ENCODE results near the gene CAPN12.
"Not testable (repeated sequence)": the region's sequence is repeated elsewhere in the genome, so short reads cannot be mapped to it uniquely, and the experiment has no call there.

Gene CAPN12

GRCh38 chr19:38771569-38771968 is 27.3 kb upstream of the CAPN12 start:
- DNase-seq (ENCODE audit: low read depth in 2 of 2), result not testable (repeated sequence)

GRCh38 chr19:38770949-38771275 is 26.6 kb upstream of the CAPN12 start:
- not testable (repeated sequence) for DNase-seq (ENCODE audit: low read depth in 2 of 2)

- not testable (repeated sequence) for DNase-seq (ENCODE audit: low read depth in 2 of 2)
Measured at GRCh38 chr19:38770228-38770948, 26.1 kb upstream of the CAPN12 start.

GRCh38 chr19:38769635-38770211 is 25.4 kb upstream of the CAPN12 start:
- peak; percentile 66 to 79 for DNase-seq (ENCODE audit: low read depth in 2 of 2)

DNA sequence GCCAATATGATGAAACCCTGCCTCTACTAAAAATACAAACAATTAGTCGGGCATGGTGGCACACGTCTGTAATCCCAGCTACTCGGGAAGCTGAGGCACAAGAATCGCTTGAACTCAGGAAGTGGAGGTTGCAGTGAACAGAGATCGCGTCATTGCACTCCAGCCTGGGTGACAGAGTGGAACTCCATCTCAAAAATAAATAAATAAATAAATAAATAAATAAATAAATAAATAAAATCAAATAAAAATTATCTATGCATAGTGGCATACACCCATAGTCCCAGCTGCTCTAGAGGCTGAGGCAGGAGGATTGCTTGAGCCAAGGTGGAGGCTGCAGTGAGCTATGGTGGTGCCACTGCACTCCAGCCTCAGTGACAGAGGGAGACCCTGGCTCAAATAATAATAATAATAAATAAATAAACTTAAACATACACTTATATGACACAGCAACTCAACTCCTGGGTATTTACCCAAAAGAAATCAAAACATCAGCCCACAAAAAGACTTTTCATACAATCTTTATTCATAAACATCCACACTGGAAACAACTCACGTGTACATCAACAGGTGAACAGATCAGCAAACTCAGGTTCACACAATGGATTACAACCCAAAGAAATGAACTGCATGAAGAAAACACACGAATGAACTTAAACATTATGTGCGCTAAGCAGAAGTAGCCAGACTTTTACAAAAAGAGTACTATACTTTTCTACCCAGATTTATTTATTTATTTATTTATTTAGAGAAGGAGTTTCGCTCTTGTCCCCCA is 22.2 kb upstream of the CAPN12 start:
- DNase-seq (ENCODE audit: low read depth in 2 of 2), result no peak

DNA sequence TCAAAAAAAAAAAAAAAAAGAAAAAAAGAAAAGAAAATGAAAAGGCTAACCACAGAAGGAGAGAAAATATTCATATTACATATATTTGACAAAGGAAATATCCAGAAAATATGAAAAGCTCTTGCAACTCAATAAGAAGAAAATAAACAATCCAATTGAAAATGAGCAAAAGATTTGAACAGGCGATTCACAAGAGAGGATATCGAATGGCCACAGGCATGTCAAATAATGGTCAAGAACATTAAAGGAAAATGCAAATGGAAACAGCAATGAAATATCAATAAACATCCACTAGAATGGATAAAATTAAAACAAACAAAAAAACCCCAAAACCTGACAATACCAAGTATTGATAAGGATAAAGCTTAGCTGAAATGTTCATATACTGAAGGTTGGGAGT is 20.9 kb upstream of the CAPN12 start:
- no peak for DNase-seq (ENCODE audit: low read depth in 2 of 2)

DNA sequence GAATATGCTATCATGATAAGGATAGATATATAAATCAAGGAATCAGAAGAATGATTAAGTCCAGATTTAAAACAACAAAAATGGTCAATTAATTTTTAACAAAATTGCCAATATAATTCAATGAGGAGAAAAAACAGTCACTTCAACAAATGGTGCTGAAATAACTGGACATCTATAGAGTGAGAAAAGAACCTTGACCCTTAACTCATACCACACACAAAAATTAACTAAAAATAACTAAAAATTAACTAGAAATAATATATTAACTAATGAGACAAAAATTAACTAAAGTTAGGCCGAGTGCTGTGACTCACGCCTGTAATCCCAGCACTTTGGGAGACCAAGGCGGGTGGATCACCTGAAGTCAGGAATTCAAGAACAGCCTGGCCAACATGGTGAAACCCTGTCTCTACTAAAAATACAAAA is 19.5 kb upstream of the CAPN12 start:
- DNase-seq (ENCODE audit: low read depth in 2 of 2), result no peak

DNA sequence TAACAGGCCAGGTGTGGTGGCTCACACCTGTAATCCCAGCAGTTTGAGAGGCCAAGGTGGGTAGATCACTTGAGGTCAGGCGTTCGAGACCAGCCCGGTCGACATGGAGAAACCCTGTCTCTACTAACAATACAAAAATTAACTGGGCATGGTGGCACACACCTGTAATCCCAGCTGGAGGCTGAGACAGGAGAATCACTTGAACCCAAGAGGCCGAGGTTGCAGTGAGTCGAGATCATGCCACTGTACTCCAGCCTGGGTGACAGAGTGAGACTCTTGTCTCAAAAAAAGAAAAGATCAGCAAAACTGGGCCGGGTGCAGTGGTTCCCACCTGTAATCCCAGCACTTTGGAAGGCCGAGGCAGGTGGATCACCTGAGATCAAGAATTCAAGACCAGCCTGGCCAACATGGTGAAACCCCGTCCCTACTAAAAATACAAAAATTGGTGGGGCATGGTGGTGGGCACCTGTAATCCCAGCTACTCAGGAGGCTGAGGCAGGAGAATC is 17.7 kb upstream of the CAPN12 start:
- DNase-seq (ENCODE audit: low read depth in 2 of 2), result not testable (repeated sequence)

GRCh38 chr19:38760805-38761517 is 16.7 kb upstream of the CAPN12 start:
- not testable (repeated sequence) for DNase-seq (ENCODE audit: low read depth in 2 of 2)

DNA sequence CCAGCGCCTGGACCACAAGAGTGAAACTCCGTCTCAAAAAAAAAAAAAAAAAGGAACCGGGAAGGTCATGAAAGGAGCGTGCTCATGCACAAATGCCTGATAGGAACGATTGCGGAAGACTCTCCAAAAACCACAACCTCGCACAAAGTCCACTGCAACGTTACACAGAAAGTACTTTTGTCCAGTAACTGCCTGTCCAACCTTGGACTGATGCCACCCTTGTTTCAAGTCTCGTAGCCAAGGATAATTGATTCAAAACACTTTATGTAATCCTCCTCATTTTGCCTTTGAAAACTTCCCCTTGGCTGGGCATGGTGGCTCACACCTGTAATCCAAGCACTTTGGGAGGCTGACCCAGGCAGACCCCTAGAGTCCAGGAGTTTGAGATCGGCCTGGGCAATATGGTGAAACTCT is 15.3 kb upstream of the CAPN12 start:
- DNase-seq (ENCODE audit: low read depth in 2 of 2), result no peak

DNA sequence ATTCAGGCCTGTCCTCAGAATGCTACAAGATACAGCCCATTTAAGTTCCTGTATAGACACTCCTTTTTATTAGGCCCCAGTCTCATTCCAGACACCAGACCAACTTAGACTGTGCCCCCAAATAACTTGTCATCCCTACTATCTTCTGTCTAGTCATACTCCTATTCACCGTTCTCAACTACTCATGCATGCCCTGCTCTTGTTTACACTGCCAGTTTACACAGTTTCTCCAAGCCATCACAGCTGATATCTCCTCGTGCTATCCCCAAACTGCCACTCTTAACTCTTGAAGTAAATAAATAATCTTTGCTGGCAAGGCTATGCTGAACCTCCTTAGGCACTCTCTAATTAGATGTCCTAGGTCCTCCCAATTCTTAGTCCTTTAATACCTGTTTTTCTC is 9.9 kb upstream of the CAPN12 start:
- DNase-seq (ENCODE audit: low read depth in 2 of 2), result not testable (repeated sequence)

DNA sequence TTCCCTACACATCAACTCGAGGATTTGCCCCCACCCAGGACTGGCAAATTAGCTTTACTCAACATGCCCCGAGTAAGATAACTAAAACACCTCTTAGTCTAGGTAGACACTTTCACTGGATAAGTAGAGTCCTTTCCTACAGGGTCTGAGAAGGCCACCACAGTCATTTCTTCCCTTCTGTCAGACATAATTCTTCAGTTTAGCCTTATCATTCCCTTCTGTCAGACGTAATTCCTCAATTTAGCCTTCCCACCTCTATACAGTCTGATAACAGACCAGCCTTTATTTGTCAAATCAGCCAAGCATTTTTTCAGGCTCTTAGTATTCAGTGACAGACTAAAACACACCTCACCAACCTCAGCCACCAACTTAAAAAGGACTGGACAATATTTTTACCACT is 9.5 kb upstream of the CAPN12 start:
- DNase-seq (ENCODE audit: low read depth in 2 of 2), result not testable (repeated sequence)

GRCh38 chr19:38745316-38745715 is 1.0 kb upstream of the CAPN12 start:
- DNase-seq (ENCODE audit: low read depth in 2 of 2), result no peak

DNA sequence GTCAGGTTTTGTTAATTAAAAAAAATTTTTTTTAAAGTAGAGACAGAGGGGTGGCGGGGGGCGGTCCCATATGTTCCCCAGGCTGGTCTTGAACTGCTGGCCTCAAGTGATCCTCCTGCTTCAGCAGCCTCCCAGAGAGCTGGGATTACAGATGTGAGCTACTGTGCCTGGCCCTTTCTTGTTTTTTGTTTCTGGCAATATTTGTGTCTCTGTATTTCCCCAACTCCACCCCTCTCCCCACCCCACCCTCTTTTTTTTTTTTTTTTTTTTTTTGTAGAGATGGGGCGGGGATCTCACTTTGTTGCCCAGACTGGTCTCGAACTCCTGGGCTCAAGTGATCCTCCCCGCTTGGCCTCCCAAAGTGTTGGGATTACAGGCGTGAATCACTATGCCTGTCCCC is 600 bp upstream of the CAPN12 start:
- no peak for DNase-seq (ENCODE audit: low read depth in 2 of 2)

GRCh38 chr19:38743394-38744297 is 628 bp downstream of the CAPN12 start:
- no peak for DNase-seq (ENCODE audit: low read depth in 2 of 2)

DNA sequence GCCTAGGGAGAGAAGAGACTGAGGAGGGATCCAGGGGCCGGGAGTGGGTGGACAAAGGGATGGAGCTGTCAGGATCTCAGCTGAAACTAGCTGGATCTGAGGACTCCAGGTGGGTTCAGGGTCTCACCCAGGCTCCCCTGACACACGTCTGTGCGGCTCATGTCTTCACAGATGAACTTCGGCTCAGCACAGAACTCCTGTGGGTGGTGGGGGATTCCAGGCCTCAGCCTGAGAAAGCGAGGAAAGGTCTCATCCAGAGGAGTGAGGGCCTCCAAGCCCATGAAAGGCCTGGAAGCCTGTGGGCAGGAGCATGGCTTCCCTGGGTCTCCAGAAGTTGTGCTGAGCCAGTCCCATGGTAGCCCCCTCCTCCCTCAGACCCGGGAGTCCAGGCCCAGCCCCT is 1.4 kb downstream of the CAPN12 start:
- DNase-seq (ENCODE audit: low read depth in 2 of 2), result no peak

- no peak for DNase-seq (ENCODE audit: low read depth in 2 of 2)
Measured at GRCh38 chr19:38742296-38742695, 2.0 kb downstream of the CAPN12 start.

- DNase-seq (ENCODE audit: low read depth in 2 of 2), result no peak
Measured at GRCh38 chr19:38741670-38742069, 2.6 kb downstream of the CAPN12 start.

DNA sequence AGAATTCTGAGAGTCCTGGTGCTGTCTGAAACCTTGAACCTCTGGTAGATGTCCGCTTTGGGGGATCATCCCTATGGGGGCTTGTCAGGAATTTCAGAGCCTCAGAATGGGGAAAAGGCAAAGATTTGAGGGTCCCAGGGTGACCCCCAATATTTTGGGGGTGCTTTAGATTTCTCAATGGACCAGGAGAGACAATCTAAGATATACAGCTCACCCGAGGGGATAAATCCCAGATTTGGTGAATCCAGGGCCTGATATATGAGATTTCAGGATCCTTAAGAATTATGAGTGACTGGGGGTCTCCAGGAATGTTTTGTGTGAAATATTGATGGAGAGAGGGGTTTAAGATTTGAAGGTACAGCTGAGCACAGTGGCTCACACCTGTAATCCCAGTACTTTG is 3.3 kb downstream of the CAPN12 start:
- no peak for DNase-seq (ENCODE audit: low read depth in 2 of 2)

- DNase-seq (ENCODE audit: low read depth in 2 of 2), result no peak
Measured at GRCh38 chr19:38740257-38740592, 4.0 kb downstream of the CAPN12 start.

Measured in stimulated activated CD4-positive, alpha-beta T cell treated with anti-CD3 and anti-CD28 coated beads, Interleukin-12 subunit alpha, Interleukin-12 subunit beta, amount 100 ng/mL, for 24 hours (primary cell).